GM12878 (cell line): ENCODE results near the gene AP1B1. TPM values are rescaled to one million over a fixed set of nuclear protein-coding genes. Genes with fewer than 3 reads are reported as not detected.

ENCODE experiments used
- ATF7 ChIP-seq: fragments of 450-650 bp; IDR thresholded peaks from 2 replicates; pipeline ENCODE4 v1.6.1; 2016; ENCODE audit warnings: low read depth, mild to moderate bottlenecking
- BACH1 ChIP-seq: fragments of 450-650 bp; IDR thresholded peaks from 2 replicates; pipeline ENCODE4 v1.6.1; 2017; ENCODE audit warnings: mild to moderate bottlenecking, borderline replicate concordance
- CHD2 ChIP-seq: IDR thresholded peaks from 2 replicates; pipeline ENCODE4 v1.6.1; 2011; ENCODE audit warnings: low read depth, low read length, improper control_type of control experiment, borderline replicate concordance
- CREB1 ChIP-seq: IDR thresholded peaks from 2 replicates; pipeline ENCODE4 v1.6.1; 2012; ENCODE audit warnings: low read depth, mild to moderate bottlenecking, inconsistent platforms
- DPF2 ChIP-seq: fragments of 450-650 bp; IDR thresholded peaks from 2 replicates; pipeline ENCODE4 v1.6.1; 2017; ENCODE audit warnings: mild to moderate bottlenecking
- ESRRA ChIP-seq: IDR thresholded peaks from 2 replicates; pipeline ENCODE4 v1.6.1; 2012; ENCODE audit warnings: mild to moderate bottlenecking, low read length, improper control_type of control experiment
- ETV6 ChIP-seq, 2 experiments: fragments of 450-650 bp in 1 of 2; IDR thresholded peaks in 1 of 2; conservative IDR thresholded peaks in 1 of 2; 2 replicates each; pipeline ENCODE4 v1.6.1; 2014; ENCODE audit warnings: antibody characterized with exemption in 1 of 2, borderline replicate concordance in 1 of 2, low read depth in 1 of 2, mild to moderate bottlenecking in 1 of 2, moderate library complexity in 1 of 2
- HCFC1 ChIP-seq: fragments of 150-350 bp; IDR thresholded peaks from 2 replicates; pipeline ENCODE4 v1.6.1; 2014; ENCODE audit warnings: low read length
- IKZF1 ChIP-seq: fragments of 450-650 bp; conservative IDR thresholded peaks from 2 replicates; pipeline ENCODE4 v1.6.1; 2017; ENCODE audit warnings: antibody characterized with exemption, mild to moderate bottlenecking
- LARP7 ChIP-seq: fragments of 450-650 bp; IDR thresholded peaks from 2 replicates; pipeline ENCODE4 v1.6.1; 2017; ENCODE audit warnings: mild to moderate bottlenecking
- NBN ChIP-seq: fragments of 450-650 bp; IDR thresholded peaks from 2 replicates; pipeline ENCODE4 v1.6.1; 2016
- PAX5 ChIP-seq: IDR thresholded peaks from 2 replicates; pipeline ENCODE4 v1.6.1; 2011; ENCODE audit warnings: low read depth, low read length, borderline replicate concordance
- PML ChIP-seq: IDR thresholded peaks from 2 replicates; pipeline ENCODE4 v1.6.1; 2012; ENCODE audit warnings: low read length, inconsistent platforms
- RB1 ChIP-seq: fragments of 450-650 bp; formaldehyde crosslinking; IDR thresholded peaks from 2 replicates; pipeline ENCODE4 v1.6.1; 2017; ENCODE audit warnings: mild to moderate bottlenecking, borderline replicate concordance
- SREBF1 ChIP-seq: IDR thresholded peaks from 2 replicates; pipeline ENCODE4 v1.6.1; 2012; ENCODE audit warnings: mild to moderate bottlenecking, low read length
- STAT1 ChIP-seq: fragments of 450-650 bp; conservative IDR thresholded peaks from 2 replicates; pipeline ENCODE4 v1.6.1; 2014; ENCODE audit warnings: antibody characterized with exemption, mild to moderate bottlenecking
- STAT3 ChIP-seq: IDR thresholded peaks from 2 replicates; pipeline ENCODE4 v1.6.1; 2011; ENCODE audit warnings: low read depth, low read length, improper control_type of control experiment
- TCF3 ChIP-seq: IDR thresholded peaks from 2 replicates; pipeline ENCODE4 v1.6.1; 2012; ENCODE audit warnings: low read depth, mild to moderate bottlenecking, low read length, borderline replicate concordance; ENCODE audit not compliant: insufficient read depth
- WRNIP1 ChIP-seq: IDR thresholded peaks from 2 replicates; pipeline ENCODE4 v1.6.1; 2011; ENCODE audit warnings: low read depth, low read length, improper control_type of control experiment, borderline replicate concordance
- YBX1 ChIP-seq: fragments of 450-650 bp; IDR thresholded peaks from 2 replicates; pipeline ENCODE4 v1.6.1; 2016; ENCODE audit warnings: antibody characterized with exemption
- ZNF217 ChIP-seq: fragments of 450-650 bp; IDR thresholded peaks from 2 replicates; pipeline ENCODE4 v1.6.1; 2017; ENCODE audit warnings: antibody characterized with exemption, mild to moderate bottlenecking
- polyA plus RNA-seq, 11 experiments: library from polyadenylated mRNA; depleted of rRNA in 4 of 11; unstranded in 6 of 11; stranded (reverse) in 5 of 11; fragments of >200 nt; fragmentation: Nextera tagmentation in 4 of 11; fragmentation: Illumina TruSeq in 1 of 11; extraction: Ambion mirVana in 4 of 11; extraction: Trizol in 1 of 11; gene quantifications; 1 replicate in 1 of 11; 2 replicates in 10 of 11; pipeline versions ENCODE4 v1.2.1 to v1.2.3, GENCODE V29; 2011 to 2016; ENCODE audit warnings: inconsistent platforms in 2 of 11, missing spikeins in 2 of 11, low read depth in 1 of 11
- total RNA-seq, 4 experiments: library from RNA; depleted of rRNA in 3 of 4; stranded (reverse); fragments of >200 nt in 3 of 4; fragmentation: Illumina TruSeq in 1 of 4; extraction: Trizol in 1 of 4; gene quantifications; 2 replicates each; pipeline versions ENCODE4 v1.2.1 to v1.2.3, GENCODE V29; 2013 to 2021
- TF ChIP-seq, protein P1 (sequence below): IDR thresholded peaks from 2 replicates; pipeline ENCODE4 v1.6.1; 2012; ENCODE audit warnings: low read length, inconsistent platforms
- TF ChIP-seq, protein P2 (sequence below): fragments of 450-650 bp; IDR thresholded peaks from 2 replicates; pipeline ENCODE4 v1.6.1; 2017; ENCODE audit warnings: mild to moderate bottlenecking, moderate library complexity
- TF ChIP-seq, protein P3 (sequence below): fragments of 450-650 bp; IDR thresholded peaks from 2 replicates; pipeline ENCODE4 v1.6.1; 2018; ENCODE audit warnings: borderline replicate concordance, mild to moderate bottlenecking; ENCODE audit not compliant: partially characterized antibody

Gene AP1B1
- total and polyA plus RNA-seq, 10 of the 15 experiments (the other 5 are each of a cell fraction or from before 2014, with no cell fraction given) = 2.1 to 98.6 (median 57.8) TPM

DNA sequence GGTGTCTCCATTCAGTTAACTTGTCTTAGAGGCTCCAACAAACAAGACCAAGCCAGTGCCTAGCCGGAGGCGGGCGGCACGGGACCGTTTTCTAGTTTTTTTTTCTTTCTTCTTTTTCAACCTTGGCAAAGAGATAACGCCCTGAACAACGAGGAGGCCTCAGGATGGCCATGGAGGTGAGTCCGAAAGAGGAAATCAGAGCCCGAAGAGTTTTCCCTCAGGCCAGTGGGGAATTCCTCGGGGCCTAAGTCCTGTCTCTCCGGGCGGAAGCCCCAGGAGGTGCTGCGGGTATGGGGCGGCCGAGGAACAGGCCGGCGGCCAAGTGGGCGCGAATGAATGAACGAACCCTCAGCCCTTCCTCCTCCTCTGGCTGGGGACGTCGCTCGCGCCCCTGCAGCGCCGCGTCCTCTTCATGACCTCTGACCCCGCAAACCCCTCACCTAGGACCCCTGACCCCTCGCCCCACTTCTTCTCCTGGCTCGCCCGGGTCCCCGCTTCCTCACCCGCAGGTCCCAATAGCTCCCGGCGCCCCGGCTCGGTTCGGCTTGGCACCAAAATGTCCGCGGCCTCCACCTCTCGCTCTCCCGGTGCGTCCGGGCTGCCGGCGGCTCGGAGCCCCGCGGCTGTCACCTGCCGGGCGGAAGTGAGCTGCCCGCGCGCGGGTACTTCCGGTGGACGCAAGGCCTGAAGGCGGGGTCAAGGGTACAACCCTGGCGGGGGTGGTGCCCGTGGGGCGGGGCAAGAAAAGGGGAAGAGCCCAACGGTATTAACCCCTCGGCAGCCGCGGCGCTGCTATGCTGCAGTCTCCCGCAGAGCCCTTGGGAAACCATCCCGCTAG is at the start of gene AP1B1 (continued):
- TF ChIP-seq ETV6 (conservative IDR thresholded peaks at IDR 0.05 in 1 of 2, IDR thresholded peaks at IDR 0.05 in 1 of 2; ENCODE audit: borderline replicate concordance in 1 of 2, low read depth in 1 of 2) = peak in 1 of 2 experiments; percentile 54; a peak in 1 of 4 replicates
- TF ChIP-seq SREBF1 = no peak
- TF ChIP-seq YBX1 = no peak
- no peak for TF ChIP-seq STAT1
- TF ChIP-seq RB1 = 0 out of 2 replicates have a peak, but pooled peaks have one; percentile 23
- TF ChIP-seq IKZF1 = peak; percentile 66
- TF ChIP-seq, protein P1, sequence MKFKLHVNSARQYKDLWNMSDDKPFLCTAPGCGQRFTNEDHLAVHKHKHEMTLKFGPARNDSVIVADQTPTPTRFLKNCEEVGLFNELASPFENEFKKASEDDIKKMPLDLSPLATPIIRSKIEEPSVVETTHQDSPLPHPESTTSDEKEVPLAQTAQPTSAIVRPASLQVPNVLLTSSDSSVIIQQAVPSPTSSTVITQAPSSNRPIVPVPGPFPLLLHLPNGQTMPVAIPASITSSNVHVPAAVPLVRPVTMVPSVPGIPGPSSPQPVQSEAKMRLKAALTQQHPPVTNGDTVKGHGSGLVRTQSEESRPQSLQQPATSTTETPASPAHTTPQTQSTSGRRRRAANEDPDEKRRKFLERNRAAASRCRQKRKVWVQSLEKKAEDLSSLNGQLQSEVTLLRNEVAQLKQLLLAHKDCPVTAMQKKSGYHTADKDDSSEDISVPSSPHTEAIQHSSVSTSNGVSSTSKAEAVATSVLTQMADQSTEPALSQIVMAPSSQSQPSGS = no peak
- no peak for TF ChIP-seq ZNF217
- TF ChIP-seq, protein P2, sequence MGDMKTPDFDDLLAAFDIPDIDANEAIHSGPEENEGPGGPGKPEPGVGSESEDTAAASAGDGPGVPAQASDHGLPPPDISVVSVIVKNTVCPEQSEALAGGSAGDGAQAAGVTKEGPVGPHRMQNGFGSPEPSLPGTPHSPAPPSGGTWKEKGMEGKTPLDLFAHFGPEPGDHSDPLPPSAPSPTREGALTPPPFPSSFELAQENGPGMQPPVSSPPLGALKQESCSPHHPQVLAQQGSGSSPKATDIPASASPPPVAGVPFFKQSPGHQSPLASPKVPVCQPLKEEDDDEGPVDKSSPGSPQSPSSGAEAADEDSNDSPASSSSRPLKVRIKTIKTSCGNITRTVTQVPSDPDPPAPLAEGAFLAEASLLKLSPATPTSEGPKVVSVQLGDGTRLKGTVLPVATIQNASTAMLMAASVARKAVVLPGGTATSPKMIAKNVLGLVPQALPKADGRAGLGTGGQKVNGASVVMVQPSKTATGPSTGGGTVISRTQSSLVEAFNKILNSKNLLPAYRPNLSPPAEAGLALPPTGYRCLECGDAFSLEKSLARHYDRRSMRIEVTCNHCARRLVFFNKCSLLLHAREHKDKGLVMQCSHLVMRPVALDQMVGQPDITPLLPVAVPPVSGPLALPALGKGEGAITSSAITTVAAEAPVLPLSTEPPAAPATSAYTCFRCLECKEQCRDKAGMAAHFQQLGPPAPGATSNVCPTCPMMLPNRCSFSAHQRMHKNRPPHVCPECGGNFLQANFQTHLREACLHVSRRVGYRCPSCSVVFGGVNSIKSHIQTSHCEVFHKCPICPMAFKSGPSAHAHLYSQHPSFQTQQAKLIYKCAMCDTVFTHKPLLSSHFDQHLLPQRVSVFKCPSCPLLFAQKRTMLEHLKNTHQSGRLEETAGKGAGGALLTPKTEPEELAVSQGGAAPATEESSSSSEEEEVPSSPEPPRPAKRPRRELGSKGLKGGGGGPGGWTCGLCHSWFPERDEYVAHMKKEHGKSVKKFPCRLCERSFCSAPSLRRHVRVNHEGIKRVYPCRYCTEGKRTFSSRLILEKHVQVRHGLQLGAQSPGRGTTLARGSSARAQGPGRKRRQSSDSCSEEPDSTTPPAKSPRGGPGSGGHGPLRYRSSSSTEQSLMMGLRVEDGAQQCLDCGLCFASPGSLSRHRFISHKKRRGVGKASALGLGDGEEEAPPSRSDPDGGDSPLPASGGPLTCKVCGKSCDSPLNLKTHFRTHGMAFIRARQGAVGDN = 0 out of 2 replicates have a peak, but pooled peaks have one; percentile 58
- 0 out of 2 replicates have a peak, but pooled peaks have one; percentile 57 for TF ChIP-seq NBN
- TF ChIP-seq DPF2 = peak; percentile 11; the same call in 1 of the 2 replicates
- no peak for TF ChIP-seq WRNIP1
- peak; percentile 75; the same call in 1 of the 2 replicates for TF ChIP-seq PML
- TF ChIP-seq, protein P3, sequence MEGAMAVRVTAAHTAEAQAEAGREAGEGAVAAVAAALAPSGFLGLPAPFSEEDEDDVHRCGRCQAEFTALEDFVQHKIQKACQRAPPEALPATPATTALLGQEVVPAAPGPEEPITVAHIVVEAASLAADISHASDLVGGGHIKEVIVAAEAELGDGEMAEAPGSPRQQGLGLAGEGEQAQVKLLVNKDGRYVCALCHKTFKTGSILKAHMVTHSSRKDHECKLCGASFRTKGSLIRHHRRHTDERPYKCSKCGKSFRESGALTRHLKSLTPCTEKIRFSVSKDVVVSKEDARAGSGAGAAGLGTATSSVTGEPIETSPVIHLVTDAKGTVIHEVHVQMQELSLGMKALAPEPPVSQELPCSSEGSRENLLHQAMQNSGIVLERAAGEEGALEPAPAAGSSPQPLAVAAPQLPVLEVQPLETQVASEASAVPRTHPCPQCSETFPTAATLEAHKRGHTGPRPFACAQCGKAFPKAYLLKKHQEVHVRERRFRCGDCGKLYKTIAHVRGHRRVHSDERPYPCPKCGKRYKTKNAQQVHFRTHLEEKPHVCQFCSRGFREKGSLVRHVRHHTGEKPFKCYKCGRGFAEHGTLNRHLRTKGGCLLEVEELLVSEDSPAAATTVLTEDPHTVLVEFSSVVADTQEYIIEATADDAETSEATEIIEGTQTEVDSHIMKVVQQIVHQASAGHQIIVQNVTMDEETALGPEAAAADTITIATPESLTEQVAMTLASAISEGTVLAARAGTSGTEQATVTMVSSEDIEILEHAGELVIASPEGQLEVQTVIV = no peak
- peak; percentile 25; the same call in 1 of the 2 replicates for TF ChIP-seq HCFC1
- TF ChIP-seq ATF7 = no peak
- 0 out of 2 replicates have a peak, but pooled peaks have one; percentile 31 for TF ChIP-seq PAX5
- TF ChIP-seq STAT3 = no peak
- TF ChIP-seq BACH1 = 0 out of 2 replicates have a peak, but pooled peaks have one; percentile 40
- TF ChIP-seq TCF3 = no peak
- no peak; the same call in none of the 2 replicates for TF ChIP-seq LARP7
- TF ChIP-seq CREB1 = peak; percentile 61; the same call in 1 of the 2 replicates
- 0 out of 2 replicates have a peak, but pooled peaks have one; percentile 5 for TF ChIP-seq ESRRA
- peak; percentile 8; the same call in 1 of the 2 replicates for TF ChIP-seq CHD2
